ENCODE results near the gene GPALPP1.
"Not testable (repeated sequence)": the region's sequence is repeated elsewhere in the genome, so short reads cannot be mapped to it uniquely, and the experiment has no call there.

The GPALPP1 gene

GRCh38 chr13:44989071-44989889 is at the start of gene GPALPP1, which contains the start of gene NUFIP1:
GPALPP1 (plus strand) TSS chr13:44989538; CDS start chr13:44989655, 117 bp downstream.
NUFIP1 (minus strand) TSS chr13:44989471; CDS start chr13:44989436, 35 bp downstream.
- peak; percentile 98 for DNase-seq

DNA sequence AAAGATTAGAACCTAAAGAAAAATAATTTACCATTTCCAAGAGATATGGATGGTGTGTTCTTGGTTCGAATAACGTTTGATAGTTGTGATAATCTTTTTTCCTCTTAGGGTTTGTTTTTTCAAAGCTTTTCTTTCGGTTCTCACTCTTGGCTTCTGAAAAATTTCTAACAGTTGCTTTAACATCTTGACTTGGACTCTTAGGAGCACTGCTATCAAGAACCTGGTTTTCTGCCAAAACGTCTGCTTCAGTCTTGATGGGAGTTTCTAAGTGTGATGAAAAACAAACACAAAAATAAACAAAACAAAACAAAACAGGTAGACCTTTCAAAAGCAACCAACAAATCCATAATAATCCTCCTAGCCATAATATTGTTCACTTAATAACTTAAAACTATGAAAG is 45.9 kb upstream of the GPALPP1 start:
- not testable (repeated sequence) for DNase-seq

DNA sequence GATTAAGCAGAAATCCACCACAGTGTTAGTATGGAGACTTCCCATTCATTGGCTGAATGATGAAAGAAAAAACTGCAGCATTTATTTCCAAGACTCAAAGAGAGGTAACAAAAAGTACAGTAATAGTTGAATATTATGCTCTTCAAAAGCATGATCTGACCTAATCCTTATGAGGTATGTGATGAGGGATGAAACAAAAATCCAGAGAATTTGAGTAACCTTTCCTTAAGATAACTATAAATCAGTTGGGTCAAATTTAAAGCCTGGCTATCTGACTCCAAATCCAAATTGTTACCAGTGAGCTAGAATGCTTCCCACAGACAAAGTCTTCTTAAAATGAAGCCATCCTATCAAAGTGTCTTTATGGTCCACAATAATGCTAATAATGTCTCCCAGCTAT is 38.2 kb upstream of the GPALPP1 start:
- no peak for DNase-seq

DNA sequence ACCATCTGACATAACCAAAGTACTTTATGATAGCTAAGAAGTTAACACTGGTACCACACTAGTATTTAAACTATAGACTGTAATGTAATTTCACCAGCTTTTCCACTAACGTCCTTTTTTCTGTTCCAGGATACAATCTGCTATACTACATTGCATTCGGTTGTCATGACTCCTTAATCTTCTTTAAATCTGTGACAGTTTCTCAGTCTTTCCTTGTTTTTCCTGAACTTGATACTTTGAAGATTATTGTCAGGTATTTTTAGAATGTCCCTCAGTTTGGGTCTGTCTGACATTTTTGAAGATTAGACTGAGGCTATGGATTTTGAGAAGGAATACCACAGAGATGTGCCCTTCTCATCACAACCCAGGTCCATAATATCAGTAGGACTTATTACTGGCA is 36.7 kb upstream of the GPALPP1 start:
- DNase-seq, result no peak

DNA sequence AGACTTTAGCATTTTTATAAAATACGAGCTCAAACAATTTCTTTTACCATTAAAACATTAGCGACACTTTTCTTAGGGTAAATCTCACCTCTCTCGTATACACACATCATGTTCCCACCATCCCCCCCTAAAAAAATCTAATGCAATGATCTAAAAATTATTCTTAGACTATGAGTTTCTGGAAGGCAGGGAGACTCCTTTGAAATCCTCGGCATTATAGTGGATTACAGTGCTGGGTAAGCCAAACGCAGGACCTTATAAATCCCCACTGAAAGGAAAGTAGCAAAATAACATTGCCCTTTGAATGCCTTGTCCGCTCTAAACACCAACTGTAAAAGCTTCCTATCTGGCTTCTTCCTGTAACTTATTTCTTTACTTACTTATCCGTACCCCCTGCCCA is 35.1 kb upstream of the GPALPP1 start:
- DNase-seq, result no peak

- DNase-seq, result no peak
Observed at GRCh38 chr13:44955406-44955805, 33.9 kb upstream of the GPALPP1 start.

- no peak for DNase-seq
Observed at GRCh38 chr13:44961997-44962396, 27.3 kb upstream of the GPALPP1 start.

DNA sequence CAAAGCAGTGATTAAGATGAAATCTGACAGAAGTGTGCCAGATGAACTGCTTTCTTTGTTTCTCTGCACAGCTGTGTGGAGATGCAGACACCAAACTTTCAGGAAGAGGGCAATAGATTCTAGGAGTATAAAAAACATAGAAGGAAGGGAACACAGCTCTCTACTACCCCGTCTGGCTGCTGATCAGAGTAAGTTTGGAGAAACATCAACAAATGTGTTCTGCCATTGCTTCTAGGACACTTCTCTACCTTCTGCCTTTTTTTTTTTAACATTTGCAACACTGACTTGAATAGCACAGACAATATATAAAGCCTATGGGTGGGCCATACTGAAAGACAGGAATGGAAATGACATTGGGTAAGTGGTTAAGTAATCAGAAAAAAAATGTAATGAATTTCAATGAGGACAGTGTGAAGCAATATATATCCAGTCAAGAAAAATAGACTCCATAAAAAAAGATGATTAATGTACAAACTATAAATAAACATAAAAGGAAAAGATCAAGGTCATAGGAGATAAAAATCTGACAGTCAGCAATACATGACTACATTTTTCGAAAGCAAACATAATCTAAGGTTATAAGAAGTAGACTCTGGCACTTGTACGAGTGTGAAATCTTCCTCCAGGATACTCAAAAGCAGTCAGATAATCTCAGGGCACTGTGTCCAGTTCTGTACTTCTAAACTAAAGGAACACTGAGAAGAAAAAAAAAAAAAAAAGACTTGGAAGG is 21.5 kb upstream of the GPALPP1 start:
- DNase-seq, result no peak

- no peak for DNase-seq
Observed at GRCh38 chr13:44968434-44968815, 20.9 kb upstream of the GPALPP1 start.

DNA sequence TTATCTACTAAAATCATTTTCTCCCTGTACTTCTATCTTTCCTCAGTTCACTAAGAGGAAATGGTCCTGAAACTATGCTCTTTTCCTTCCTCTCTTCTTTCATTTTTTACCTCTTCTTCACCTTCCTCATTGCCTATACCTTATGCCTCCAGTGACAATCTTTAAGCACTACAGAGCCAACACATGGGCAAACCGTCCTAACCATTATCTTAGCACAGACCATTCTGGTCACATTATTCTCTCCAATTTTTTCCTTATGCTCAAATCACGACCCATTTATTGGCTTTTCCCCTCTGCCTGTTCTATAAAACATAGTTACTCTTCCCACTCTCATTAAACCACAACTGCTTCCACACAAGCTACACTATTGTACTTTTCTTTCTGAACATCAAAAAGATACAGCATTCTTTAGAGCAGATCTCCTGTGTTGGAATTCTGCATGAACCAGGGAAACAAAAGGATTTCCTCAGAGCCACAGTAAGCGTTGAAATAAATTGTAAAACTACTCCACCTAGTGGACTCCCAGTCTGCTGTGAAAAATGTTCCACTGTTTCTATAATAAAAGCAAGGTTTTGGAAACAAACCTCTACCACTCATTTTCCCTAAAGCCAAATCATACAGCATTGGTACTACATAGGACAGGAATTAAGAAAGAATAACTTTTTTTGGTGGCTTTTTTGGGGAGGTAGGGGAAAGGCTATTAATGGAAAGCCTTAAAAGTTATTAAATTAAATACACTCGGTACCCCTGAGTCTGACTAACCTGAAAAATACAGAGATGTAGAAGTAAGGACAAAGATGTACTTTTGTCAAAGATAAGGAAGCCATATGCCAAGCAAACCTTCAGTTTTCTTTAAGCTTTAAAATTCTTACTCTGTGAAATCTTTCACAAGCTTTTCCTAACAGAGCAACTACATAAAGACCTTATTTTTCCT is 19.5 kb upstream of the GPALPP1 start:
- DNase-seq, result peak; percentile 43 to 77

DNA sequence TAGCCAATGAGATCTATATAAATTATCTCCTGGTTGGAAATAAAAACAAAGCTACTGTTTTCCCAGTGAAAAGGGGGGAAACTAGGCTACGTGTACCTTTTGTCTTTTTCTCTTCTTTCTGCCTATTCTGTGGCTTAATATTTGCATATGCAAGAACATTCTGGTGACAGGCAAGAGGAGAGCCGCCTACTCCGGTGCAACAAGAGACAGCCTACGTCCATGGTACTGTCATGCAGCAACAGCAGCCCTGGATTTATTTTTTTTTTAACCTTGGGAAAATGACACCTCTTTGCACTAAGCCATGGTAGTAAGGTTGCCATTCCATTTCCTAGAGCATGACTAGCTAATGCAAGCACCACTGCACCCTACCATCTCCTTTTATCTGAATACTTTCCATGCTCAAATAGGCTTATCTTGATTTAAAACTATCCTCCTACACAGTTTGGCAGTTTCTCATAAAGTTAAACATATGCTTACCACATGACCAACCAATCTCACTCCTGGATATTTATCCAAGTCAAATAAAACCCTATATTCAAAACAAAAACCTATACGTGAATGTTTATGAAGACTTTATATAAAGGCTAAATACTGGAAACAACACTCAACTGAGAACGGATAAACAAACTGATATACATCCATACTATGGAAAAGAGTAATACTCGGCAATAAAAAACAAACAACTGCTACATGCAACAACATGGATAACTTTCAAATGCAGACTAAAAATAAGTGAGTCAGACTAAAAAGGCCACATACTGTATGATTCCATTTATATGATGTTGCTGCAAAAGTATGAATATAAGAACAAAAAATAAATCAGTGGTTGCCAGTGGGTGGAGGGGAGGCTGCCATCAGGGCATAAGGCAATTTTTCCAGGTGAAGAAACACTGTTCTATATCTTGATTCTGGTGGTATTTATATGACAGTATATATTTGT is 17.4 kb upstream of the GPALPP1 start:
- no peak for DNase-seq

DNA sequence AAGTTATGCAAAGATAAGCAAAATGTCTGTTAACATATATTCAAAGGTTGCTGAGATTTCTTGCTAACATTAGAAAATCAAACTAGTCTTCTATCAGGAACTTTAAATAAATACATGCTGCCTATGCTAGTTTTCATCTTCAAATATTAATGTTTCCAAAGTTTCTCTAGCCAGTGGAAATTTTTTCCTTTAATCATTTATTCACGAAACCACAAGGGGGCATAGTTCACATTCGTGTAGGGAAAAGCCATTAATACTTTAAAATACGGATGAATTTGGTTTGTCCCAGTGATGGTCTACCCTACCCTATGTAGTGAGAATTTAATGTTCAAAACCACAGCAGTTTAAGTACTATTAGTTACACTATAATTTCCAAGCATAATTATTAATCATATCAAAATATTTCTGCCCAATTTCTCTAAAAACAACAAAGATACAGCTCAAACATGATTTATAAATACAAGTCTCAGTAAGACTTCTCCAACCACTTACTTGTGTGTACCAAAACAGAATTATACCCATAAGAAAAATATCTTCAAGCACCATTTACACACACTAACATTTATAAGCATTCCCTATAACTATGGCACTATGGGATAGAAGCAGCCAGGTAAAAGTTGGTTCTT is 16.3 kb upstream of the GPALPP1 start:
- DNase-seq, result peak; percentile 31 to 32

DNA sequence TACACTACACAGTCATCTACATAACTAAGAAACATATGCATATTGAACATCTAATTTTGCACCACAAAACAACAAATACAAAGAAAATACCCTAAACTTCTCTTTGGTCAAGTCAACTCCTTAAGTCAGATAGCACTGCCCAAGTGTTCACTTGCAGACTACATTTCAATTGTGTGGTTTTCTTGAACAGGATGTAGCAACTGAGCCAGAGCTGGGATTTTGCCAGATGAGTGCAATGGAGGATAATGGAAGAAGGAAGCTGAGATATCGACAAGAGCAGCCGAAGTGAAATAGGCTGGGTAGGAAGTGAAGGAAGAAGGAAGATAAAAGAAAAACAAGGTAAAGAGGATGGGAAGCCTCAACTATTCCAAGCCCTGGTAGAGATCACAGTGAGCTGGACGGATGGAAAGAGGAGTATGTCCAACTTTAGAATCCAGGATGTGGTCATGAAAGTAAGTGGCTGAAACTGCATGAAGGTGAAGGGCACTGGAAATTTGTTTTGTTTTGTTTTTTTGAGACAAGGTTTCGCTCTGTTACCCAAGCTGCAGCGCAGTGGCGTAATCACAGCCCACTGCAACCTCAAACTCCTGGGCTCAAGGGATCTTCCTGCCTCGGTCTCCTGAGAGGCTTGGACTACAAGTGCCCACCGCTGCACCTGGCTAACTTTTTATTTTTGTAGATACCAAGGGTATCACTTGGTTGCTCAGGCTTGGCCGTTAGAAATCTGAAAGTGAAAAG is 15.1 kb upstream of the GPALPP1 start:
- DNase-seq, result peak; percentile 86 to 91

DNA sequence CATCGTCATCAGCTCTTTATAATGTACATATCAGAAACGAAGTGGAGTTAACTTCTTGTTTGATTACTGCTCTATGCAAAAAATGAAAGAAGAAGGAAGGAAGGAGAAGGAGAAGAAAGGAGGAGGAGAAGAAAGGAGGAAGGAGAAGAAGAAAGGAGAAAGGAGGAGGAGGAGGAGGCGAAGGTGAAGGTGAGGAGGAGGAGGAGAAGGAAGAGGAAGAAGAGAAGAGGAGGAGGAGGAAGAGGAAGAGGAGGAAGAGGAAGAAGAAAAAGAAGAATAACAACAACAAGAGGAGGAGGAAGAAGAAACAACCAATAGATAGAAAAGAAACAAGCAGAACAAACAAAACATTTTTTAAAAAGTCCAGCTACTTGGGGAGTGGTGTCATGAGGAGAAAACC is 13.1 kb upstream of the GPALPP1 start:
- no peak for DNase-seq

- no peak for DNase-seq
Observed at GRCh38 chr13:44976949-44977583, 12.3 kb upstream of the GPALPP1 start.

DNA sequence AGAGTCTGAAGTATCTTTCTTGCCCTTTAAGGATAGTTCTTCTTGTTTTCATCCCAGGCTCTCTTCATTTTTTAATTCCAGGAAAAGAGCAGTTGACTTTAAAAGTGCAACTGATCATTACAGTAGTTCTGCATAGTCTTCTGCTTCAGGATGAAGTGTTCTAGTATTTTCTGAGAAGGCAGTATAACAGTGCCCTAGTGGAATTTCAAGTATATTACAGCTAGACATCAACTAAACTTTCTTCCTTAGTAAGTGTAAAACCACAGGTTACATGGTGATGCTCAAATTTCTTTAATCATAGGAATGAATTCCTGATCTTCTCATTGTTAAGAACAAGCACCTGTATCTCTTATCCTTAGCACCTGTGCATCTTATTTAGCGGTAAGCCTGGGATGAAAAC is 11.0 kb upstream of the GPALPP1 start:
- DNase-seq, result peak in 1 of 2 experiments; percentile 37

GRCh38 chr13:44989941-44990340 is 603 bp downstream of the GPALPP1 start:
- DNase-seq, result no peak

DNA sequence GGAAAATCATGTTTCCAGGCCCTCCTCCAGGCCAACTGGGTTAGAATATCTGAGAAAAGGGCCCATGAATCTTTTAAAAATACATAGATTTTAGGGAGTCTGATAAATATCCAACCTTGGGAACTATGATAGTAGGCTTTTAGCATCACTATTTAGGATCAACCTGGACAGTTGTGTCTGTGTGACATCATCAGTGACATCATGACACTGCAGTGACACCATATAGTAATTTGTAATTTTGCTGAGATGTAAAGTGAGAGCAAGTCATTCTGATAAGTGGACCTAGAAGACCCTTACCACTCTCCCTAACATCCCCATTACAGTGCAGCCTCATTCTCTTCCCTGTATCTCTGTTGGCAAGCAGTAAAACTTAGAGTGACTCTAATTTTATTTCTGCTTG is 14.1 kb downstream of the GPALPP1 start:
- DNase-seq, result no peak

DNA sequence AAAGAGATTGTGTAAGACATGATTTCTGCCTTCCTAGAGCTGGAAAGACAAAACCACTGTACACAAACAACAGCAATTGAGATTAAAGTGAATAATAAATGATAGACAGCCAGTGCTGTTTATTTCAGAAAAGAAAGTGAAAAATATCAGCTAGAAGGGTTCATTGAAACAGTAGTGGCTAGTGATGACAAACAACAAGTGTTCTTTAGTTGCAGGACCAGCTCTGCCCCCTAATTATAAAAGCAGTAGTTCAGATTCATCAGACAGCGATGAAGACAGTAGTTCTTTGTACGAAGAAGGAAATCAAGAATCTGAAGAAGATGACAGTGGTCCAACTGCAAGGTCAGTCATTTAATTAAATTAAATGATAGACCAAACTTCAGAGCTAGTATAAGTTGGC is 14.8 kb downstream of the GPALPP1 start:
- no peak for DNase-seq

- no peak for DNase-seq
Observed at GRCh38 chr13:45007225-45007624, 17.9 kb downstream of the GPALPP1 start.
